ENCODE measurements around the gene ABCC8. TPM values are rescaled to one million over a fixed set of nuclear protein-coding genes. Genes with fewer than 3 reads are reported as not detected.

ABCC8 gene
- total and polyA plus RNA-seq, 2 experiments from 2014 or later: 2.2 TPM; not detected in 1

GRCh38 chr11:17385926-17386325 lies 90.7 kb downstream of the ABCC8 start:
- no peak overlapping the region for H3K4me3 ChIP-seq
- no peaks in the 10 kb centered on the region for H3K27me3 ChIP-seq
- no peaks in the 10 kb centered on the region for H3K4me1 ChIP-seq (ENCODE audit: insufficient read depth)
- H3K4me2 ChIP-seq: no peak overlapping the region
- WGBS (ENCODE audit: low lambda C conversion rate, missing lambda C conversion rate): 84% methylated on average over 6 of the region's 6 CpGs
- H3K79me2 ChIP-seq: no peaks in the 10 kb centered on the region
- no peak for TF ChIP-seq CTCF (IDR thresholded peaks at IDR 0.05; ENCODE audit: poor library complexity)
- no peak for TF ChIP-seq EZH2 (IDR thresholded peaks at IDR 0.05; ENCODE audit: borderline replicate concordance)
- TF ChIP-seq EZH2phosphoT487 (IDR thresholded peaks at IDR 0.05; ENCODE audit: low read depth, severe bottlenecking, unreplicated experiment): no peak
- H4K20me1 ChIP-seq (ENCODE audit: insufficient read depth, poor library complexity, severe bottlenecking): no peaks in the 10 kb centered on the region
- H3K9me3 ChIP-seq (ENCODE audit: low read depth): no peaks in the 10 kb centered on the region
- H3K27ac ChIP-seq: no peak overlapping the region
- no peaks in the 10 kb centered on the region for H3K36me3 ChIP-seq (replicated peaks; ENCODE audit: insufficient read depth, low read depth)
- DNase-seq (ENCODE audit: low spot score): no peak
- H3K9me2 ChIP-seq (replicated peaks; ENCODE audit: insufficient read depth): no peaks in the 10 kb centered on the region
- H2AFZ ChIP-seq: no peak overlapping the region

DNA sequence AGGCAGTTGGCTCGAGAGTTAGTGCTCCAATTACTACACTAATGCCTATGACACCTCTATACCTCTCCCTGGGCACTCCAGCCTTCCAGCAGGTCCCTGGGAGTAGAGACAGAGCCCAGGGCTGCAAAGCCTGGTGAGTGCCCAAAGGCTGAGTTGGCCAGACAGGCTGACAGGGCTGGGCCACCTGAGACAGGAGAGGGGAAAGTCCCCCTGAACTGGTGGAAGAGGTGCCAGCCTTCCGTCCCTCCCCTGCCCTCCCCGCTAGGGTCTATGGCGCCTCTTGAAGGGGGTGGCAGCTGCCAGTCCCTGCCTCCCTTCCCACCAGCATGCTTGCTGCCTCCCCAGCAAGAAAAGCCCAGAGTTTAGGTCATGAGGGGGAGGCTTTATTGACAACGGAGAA lies 91.2 kb downstream of the ABCC8 start:
- Histone ChIP-seq H3K79me2 (no peaks in the 10 kb centered on the region), H2AFZ (no peak overlapping the region), H3K4me3 (no peak overlapping the region), H3K9me3 (ENCODE audit: low read depth) (no peaks in the 10 kb centered on the region), H3K27ac (no peak overlapping the region), H4K20me1 (ENCODE audit: insufficient read depth, poor library complexity, severe bottlenecking) (no peaks in the 10 kb centered on the region), H3K4me2 (no peak overlapping the region), H3K27me3 (no peaks in the 10 kb centered on the region), H3K4me1 (ENCODE audit: insufficient read depth) (no peaks in the 10 kb centered on the region), H3K36me3 (replicated peaks; ENCODE audit: insufficient read depth, low read depth) (no peaks in the 10 kb centered on the region), H3K9me2 (replicated peaks; ENCODE audit: insufficient read depth) (no peaks in the 10 kb centered on the region)
- no peak for TF ChIP-seq EZH2 (IDR thresholded peaks at IDR 0.05; ENCODE audit: borderline replicate concordance)
- no peak for TF ChIP-seq CTCF (IDR thresholded peaks at IDR 0.05; ENCODE audit: poor library complexity)
- TF ChIP-seq EZH2phosphoT487 (IDR thresholded peaks at IDR 0.05; ENCODE audit: low read depth, severe bottlenecking, unreplicated experiment): no peak
- WGBS (ENCODE audit: low lambda C conversion rate, missing lambda C conversion rate): 78% methylated on average over 5 of the region's 5 CpGs
- no peak for DNase-seq (ENCODE audit: low spot score)

- Histone ChIP-seq H3K27me3 (no peaks in the 10 kb centered on the region), H3K9me3 (ENCODE audit: low read depth) (no peaks in the 10 kb centered on the region), H2AFZ (no peak overlapping the region), H3K4me2 (no peak overlapping the region), H3K4me1 (ENCODE audit: insufficient read depth) (no peaks in the 10 kb centered on the region), H3K79me2 (no peaks in the 10 kb centered on the region), H3K4me3 (no peak overlapping the region), H3K27ac (no peak overlapping the region), H3K9me2 (replicated peaks; ENCODE audit: insufficient read depth) (no peaks in the 10 kb centered on the region), H4K20me1 (ENCODE audit: insufficient read depth, poor library complexity, severe bottlenecking) (no peaks in the 10 kb centered on the region), H3K36me3 (replicated peaks; ENCODE audit: insufficient read depth, low read depth) (no peaks in the 10 kb centered on the region)
- TF ChIP-seq EZH2phosphoT487 (IDR thresholded peaks at IDR 0.05; ENCODE audit: low read depth, severe bottlenecking, unreplicated experiment) (no peak), CTCF (IDR thresholded peaks at IDR 0.05; ENCODE audit: poor library complexity) (peak; percentile 90), EZH2 (IDR thresholded peaks at IDR 0.05; ENCODE audit: borderline replicate concordance) (no peak)
- DNase-seq (ENCODE audit: low spot score): peak; percentile 90
- WGBS (ENCODE audit: low lambda C conversion rate, missing lambda C conversion rate): 43% methylated on average over 6 of the region's 6 CpGs
Measured at GRCh38 chr11:17384002-17384511, 92.6 kb downstream of the ABCC8 start.

DNA sequence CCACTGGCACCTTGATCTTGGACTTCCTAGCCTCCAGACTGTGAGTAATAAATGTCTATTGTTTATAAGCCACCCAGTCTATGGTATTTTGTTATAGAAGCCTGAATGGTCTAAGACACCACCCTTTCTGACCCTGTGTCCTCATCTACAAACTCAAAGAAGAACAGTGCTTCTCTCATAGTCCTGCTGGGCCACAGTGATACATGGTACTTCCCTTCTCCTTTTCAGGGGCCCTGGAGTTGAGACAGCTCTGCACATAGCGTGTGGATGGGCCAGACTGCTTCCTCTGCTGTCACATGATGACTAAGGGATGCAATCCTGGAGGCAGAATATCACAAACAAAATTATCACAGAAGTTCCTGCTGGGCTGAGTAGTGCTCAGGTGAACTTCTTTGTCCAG lies 93.2 kb downstream of the ABCC8 start:
- WGBS (ENCODE audit: low lambda C conversion rate, missing lambda C conversion rate): 94% methylated on average over 1 of the region's 1 CpG
- Histone ChIP-seq H3K27ac (no peak overlapping the region), H3K79me2 (no peaks in the 10 kb centered on the region), H3K36me3 (replicated peaks; ENCODE audit: insufficient read depth, low read depth) (no peaks in the 10 kb centered on the region), H3K27me3 (no peaks in the 10 kb centered on the region), H3K4me1 (ENCODE audit: insufficient read depth) (no peaks in the 10 kb centered on the region), H3K9me3 (ENCODE audit: low read depth) (no peaks in the 10 kb centered on the region), H2AFZ (no peak overlapping the region), H3K4me2 (no peak overlapping the region), H3K9me2 (replicated peaks; ENCODE audit: insufficient read depth) (no peaks in the 10 kb centered on the region), H3K4me3 (no peak overlapping the region), H4K20me1 (ENCODE audit: insufficient read depth, poor library complexity, severe bottlenecking) (no peaks in the 10 kb centered on the region)
- no peak for DNase-seq (ENCODE audit: low spot score)
- TF ChIP-seq EZH2phosphoT487 (IDR thresholded peaks at IDR 0.05; ENCODE audit: low read depth, severe bottlenecking, unreplicated experiment): no peak

Data from hepatocyte (in vitro differentiated cells).